ENCODE results near the gene XYLT1.

GRCh38 chr16:17420816-17421215, 49.9 kb downstream of the XYLT1 start:
- TF ChIP-seq CTCF (IDR thresholded peaks at IDR 0.05; ENCODE audit: control extremely low read depth in 1 of 3, insufficient read depth in 1 of 3, low read depth in 1 of 3, low read length in 3 of 3) (no peak), ZNF274 (IDR thresholded peaks at IDR 0.05; ENCODE audit: borderline replicate concordance, extremely low read depth, low read length) (no peak), E2F6 (IDR thresholded peaks at IDR 0.05) (no peak), RAD21 (IDR thresholded peaks at IDR 0.05 in 1 of 2, conservative IDR thresholded peaks at IDR 0.05 in 1 of 2; ENCODE audit: low read depth in 2 of 2, low read length in 2 of 2) (no peak), CHD2 (IDR thresholded peaks at IDR 0.05; ENCODE audit: low read length) (no peak), TAF1 (IDR thresholded peaks at IDR 0.05; ENCODE audit: low read depth, low read length) (no peak), POLR2AphosphoS5 (IDR thresholded peaks at IDR 0.05; ENCODE audit: low read depth, low read length) (no peak), EGR1 (IDR thresholded peaks at IDR 0.05; ENCODE audit: borderline replicate concordance, low read depth, low read length) (no peak), CBX8 (IDR thresholded peaks at IDR 0.05; ENCODE audit: borderline replicate concordance, low read depth, low read length) (no peak), ATF2 (IDR thresholded peaks at IDR 0.05; ENCODE audit: low read length) (no peak)

Data from H1 (cell line).